ENCODE results near the gene RGMA. TPM values are rescaled to one million over a fixed set of nuclear protein-coding genes. Genes with fewer than 3 reads are reported as not detected.

The RGMA gene, protein sequence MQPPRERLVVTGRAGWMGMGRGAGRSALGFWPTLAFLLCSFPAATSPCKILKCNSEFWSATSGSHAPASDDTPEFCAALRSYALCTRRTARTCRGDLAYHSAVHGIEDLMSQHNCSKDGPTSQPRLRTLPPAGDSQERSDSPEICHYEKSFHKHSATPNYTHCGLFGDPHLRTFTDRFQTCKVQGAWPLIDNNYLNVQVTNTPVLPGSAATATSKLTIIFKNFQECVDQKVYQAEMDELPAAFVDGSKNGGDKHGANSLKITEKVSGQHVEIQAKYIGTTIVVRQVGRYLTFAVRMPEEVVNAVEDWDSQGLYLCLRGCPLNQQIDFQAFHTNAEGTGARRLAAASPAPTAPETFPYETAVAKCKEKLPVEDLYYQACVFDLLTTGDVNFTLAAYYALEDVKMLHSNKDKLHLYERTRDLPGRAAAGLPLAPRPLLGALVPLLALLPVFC
- total RNA-seq, result 0.36 and 0.40 TPM in 2 replicates

DNA sequence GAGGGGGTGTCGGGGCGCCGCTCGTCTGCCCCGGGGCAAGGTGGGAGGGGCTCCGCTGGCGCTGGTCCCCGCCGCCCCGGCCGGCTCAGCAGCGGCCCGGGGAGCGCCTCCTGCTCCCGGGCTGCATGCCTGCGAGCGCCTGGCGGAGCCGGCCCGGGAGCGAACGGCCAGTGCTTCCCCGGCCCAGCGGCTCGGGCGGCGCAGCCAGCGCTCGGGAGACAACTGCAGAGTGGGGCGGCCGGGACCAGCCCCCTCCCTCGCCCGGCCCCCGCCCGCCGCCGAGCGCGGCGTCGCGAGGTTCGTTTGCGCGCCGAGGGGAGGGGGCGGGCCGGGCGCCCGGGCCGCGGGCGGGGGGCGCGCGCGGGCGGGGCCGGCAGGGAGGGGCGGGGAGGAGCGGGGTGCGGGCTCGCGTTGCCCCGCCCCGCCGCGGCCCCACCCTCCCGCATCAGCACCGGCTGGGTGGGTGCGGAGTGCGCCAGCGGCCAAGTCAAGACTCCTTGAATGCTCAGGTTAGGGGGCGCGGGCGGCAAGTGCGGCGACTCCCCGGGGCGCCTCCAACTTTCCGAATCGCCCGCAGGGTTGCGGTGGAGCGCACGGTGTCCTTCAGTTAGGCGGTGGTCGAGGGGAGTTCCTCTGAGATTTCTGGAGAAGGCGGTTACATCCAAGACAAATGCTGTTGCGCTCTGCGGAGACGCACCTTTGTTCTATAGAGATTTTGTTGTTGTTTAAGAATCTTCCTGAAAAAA, at the start of gene RGMA:
Gene RGMA (minus strand): TSS at position 231 of the 746 bp plus-strand sequence. CDS start 279 bp downstream, outside the sequence.
- peak within 1 kb of the TSS; percentile 28 for H3K4me3 ChIP-seq (ENCODE audit: low read depth, low read length)
- no peak for DNase-seq (ENCODE audit: low read depth)
- TF ChIP-seq, protein P1, sequence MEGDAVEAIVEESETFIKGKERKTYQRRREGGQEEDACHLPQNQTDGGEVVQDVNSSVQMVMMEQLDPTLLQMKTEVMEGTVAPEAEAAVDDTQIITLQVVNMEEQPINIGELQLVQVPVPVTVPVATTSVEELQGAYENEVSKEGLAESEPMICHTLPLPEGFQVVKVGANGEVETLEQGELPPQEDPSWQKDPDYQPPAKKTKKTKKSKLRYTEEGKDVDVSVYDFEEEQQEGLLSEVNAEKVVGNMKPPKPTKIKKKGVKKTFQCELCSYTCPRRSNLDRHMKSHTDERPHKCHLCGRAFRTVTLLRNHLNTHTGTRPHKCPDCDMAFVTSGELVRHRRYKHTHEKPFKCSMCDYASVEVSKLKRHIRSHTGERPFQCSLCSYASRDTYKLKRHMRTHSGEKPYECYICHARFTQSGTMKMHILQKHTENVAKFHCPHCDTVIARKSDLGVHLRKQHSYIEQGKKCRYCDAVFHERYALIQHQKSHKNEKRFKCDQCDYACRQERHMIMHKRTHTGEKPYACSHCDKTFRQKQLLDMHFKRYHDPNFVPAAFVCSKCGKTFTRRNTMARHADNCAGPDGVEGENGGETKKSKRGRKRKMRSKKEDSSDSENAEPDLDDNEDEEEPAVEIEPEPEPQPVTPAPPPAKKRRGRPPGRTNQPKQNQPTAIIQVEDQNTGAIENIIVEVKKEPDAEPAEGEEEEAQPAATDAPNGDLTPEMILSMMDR (conservative IDR thresholded peaks at IDR 0.05; ENCODE audit: low read depth, low read length), result no peak

DNA sequence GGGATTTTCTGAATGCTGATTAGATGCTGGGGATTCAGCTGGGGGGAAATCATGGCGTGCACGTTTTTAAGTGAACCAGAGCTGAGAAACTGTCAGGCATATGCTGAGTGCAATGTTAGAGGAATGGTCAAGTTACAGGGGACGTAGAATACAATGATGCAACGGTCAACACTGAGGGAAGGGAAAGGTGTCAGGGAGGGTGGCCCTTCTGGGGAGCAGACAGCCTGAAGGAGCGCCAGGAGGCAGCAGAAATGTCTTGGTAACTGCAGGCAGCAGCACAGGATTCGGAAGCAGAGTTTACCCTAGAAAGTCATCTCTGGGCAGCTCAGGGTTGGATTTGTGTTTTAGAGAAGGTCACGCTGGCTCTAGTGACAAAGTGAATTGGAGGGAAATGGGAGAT, 47.6 kb upstream of the RGMA start:
- H3K4me3 ChIP-seq (ENCODE audit: low read depth, low read length), result no peak overlapping the region
- no peak for DNase-seq (ENCODE audit: low read depth)
- TF ChIP-seq, protein P1 (conservative IDR thresholded peaks at IDR 0.05; ENCODE audit: low read depth, low read length), result no peak

DNA sequence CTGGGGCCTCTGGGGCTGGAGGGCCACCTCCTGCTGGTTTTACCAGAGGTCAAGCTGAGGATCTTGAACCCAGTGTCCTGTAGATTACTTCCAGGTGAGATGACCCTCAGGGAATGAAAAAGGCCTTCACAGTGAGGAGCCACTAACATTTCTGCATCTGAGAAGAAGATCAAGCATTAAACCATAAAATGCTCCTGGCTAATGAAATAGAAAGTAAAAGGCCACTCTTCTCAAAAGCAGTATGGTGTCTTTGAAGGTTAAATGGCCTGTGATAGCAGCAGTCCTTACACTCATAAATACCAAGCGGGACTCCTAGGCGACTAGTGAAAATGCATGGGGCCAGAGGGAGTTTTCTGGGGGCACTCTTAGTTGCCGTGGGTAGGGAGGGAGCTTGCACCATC, 47.0 kb upstream of the RGMA start:
- TF ChIP-seq, protein P1 (conservative IDR thresholded peaks at IDR 0.05; ENCODE audit: low read depth, low read length), result no peak
- H3K4me3 ChIP-seq (ENCODE audit: low read depth, low read length), result no peak overlapping the region
- DNase-seq (ENCODE audit: low read depth), result no peak

DNA sequence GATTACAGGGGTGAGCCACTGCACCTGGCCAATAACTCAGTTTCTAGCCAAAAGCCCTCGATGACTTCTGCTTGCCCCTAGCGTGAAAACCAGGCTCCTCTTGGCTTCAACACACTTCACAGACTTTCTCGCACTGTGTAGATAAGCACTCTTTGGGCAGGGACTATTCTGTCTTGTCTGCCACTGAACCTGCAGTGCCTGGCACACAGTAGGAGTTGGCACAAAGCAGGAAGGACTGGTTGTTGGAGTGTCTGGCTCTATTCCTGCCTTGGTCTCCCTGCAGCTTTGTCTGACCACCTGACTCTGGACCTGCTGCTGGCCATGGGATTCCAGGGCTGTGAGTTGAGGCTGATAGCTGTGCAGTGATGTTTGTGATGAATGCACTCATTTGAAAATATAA, 46.4 kb upstream of the RGMA start:
- TF ChIP-seq, protein P1 (conservative IDR thresholded peaks at IDR 0.05; ENCODE audit: low read depth, low read length), result no peak
- no peak overlapping the region for H3K4me3 ChIP-seq (ENCODE audit: low read depth, low read length)
- DNase-seq (ENCODE audit: low read depth), result no peak

DNA sequence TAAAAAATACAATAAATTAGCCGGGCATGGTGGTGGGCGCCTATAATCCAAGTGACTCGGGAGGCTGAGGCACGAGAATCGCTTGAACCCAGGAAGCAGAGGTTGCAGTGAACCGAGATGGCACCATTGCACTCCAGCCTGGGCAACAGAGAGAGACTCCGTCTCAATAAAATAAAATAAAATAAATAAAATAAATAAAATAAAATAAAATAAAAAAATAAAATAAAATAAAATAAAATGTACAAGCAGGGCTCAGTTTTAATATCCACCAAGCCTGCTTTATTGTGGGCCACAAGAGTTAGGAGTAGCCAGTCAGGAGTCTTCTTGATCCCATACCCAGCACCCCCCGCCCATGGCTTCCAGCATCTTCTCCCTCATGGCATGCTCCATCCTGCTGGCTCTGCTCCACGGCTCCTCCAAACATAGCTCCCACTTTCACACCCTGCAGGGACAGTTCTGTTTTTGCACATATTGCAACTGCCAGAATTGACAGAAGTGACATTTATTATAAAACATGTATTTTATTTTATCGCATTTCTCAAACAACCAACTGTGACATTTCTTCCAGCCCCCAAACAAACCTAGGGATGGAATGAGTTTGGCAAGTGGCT, 42.6 kb upstream of the RGMA start:
- no peak overlapping the region for H3K4me3 ChIP-seq (ENCODE audit: low read depth, low read length)
- DNase-seq (ENCODE audit: low read depth), result no peak
- TF ChIP-seq, protein P1 (conservative IDR thresholded peaks at IDR 0.05; ENCODE audit: low read depth, low read length), result no peak

DNA sequence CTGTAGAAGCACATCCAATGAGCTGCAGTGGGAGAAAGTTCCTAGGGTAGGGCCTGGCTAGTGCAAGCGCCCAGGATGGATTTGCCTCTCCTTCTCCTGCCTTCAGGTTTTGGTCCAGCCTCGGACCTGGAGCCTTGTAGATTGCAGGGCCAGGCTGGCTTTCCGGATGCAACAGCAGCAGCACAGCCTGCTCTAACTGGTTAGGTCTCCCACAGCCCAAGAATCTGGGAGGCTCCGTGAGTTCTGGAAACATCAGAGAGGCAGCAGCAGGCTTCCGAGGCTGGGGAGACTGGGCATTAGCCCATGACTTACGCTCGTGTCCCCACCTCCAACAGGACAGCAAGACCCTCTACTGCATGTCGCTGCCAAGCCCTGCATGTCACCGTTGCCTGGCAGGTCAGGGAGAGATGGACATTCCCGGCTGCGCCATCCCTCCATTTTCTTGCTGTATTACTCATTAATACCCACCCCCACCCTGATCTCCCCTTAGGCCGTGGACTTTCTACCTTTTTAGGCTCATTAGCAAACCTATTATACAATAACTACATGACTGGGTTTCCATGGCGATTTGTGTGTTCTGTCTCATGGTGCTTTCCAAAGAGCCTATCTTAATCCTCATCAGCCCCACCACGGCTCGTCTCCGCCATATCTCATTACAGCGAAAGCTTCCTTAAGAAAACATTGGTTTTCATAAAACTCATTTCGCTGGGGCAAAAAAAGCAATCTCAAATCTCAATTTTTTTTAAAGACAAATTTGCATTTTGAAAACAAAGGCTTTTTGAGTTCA, 40.9 kb upstream of the RGMA start:
- TF ChIP-seq, protein P1 (conservative IDR thresholded peaks at IDR 0.05; ENCODE audit: low read depth, low read length), result no peak
- no peak overlapping the region for H3K4me3 ChIP-seq (ENCODE audit: low read depth, low read length)
- DNase-seq (ENCODE audit: low read depth), result no peak

Data from epithelial cell of proximal tubule (primary cell).